ENCODE data around the gene SEBOX. TPM values are rescaled to one million over a fixed set of nuclear protein-coding genes. Genes with fewer than 3 reads are reported as not detected.

SEBOX gene
- total and polyA plus RNA-seq, 4 donors: not detected

DNA sequence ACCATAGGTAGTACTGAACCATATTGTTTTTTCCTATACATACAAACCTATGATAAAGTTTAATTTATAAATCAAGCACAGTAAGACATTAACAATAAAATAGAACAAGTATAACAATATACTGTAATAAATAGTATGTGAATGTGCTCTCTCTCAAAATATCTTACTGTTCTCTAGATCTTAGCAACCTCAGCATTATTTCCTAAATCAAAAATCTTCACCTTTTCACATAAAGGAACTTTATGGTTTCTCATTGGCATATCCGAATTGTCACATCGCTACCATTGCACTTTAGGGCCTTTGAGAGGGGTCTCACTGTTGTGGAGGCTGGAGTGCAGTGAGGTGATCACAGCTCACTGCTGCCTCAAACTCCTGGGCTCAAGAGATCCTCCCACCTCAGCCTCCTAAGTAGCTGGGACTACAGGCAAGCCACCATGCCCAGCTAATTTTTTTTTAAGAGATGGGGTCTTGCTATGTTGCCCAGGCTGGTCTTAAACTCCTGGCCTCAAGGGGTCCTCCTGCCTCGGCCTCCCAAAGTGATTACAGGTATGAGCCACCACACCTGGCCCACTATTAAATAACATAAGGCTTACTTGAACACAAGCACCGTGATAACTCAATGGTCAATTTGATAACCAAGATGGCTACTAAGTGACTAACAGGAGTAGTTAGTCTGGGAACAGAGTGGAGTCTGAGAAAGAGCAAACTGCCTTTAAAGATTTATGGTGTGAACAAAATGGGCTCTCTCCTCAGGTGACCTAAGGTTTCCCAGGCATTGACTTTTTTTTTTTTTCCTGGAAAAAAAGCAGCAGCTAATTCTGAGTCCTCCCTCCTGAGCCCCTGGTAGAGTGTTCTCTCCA lies 48.9 kb downstream of the SEBOX start:
- intact Hi-C loops (cut with DNase I): no loop called here
- ATAC-seq (ENCODE audit: low FRiP score): no peak

GRCh38 chr17:28313841-28314240 lies 51.2 kb downstream of the SEBOX start:
- Histone ChIP-seq H3K4me1 (ENCODE audit: control insufficient read depth in 1 of 2, insufficient read depth in 2 of 2, low read length in 2 of 2) (no peaks in the 10 kb centered on the region), H3K36me3 (ENCODE audit: control insufficient read depth in 1 of 2, insufficient read depth in 2 of 2, low read length in 1 of 2) (no peaks in the 10 kb centered on the region), H3K9me3 (ENCODE audit: control insufficient read depth, low read length) (no peaks in the 10 kb centered on the region), H3K4me3 (ENCODE audit: low read length in 2 of 2) (no peak overlapping the region), H3K27me3 (ENCODE audit: control insufficient read depth in 1 of 2, insufficient read depth in 2 of 2, low read length in 1 of 2) (no peaks in the 10 kb centered on the region), H3K27ac (ENCODE audit: low read depth in 1 of 2, low read length in 2 of 2) (no peak overlapping the region)
- intact Hi-C loops (cut with DNase I): no loop called here
- DNase-seq (peak in 1 of 2 donors; percentile 21), ATAC-seq (ENCODE audit: low FRiP score) (no peak)
- WGBS, 2 donors: 68 to 85% methylated on average over 2 of the region's 2 CpGs

More for the DNA sequence above, 48.9 kb downstream of the SEBOX start:
- no peak overlapping the region for H3K4me3 ChIP-seq (ENCODE audit: low read length in 2 of 2)
- H3K27me3 ChIP-seq (ENCODE audit: control insufficient read depth in 1 of 2, insufficient read depth in 2 of 2, low read length in 1 of 2): no peaks in the 10 kb centered on the region
- no peaks in the 10 kb centered on the region for H3K36me3 ChIP-seq (ENCODE audit: control insufficient read depth in 1 of 2, insufficient read depth in 2 of 2, low read length in 1 of 2)
- H3K27ac ChIP-seq (ENCODE audit: low read depth in 1 of 2, low read length in 2 of 2): no peak overlapping the region
- peak in 1 of 2 donors; percentile 31 for DNase-seq
- H3K9me3 ChIP-seq (ENCODE audit: control insufficient read depth, low read length): no peaks in the 10 kb centered on the region
- WGBS, 2 donors: 93 to 95% methylated on average over 4 of the region's 4 CpGs
- H3K4me1 ChIP-seq (ENCODE audit: control insufficient read depth in 1 of 2, insufficient read depth in 2 of 2, low read length in 2 of 2): no peaks in the 10 kb centered on the region

Small RNA genes within 50 kb of the gene (microRNA-seq; reads per million reads assigned to microRNA genes)
- gene MIR4723: 0 to 7.2 reads per million in 2 donors

Other genes starting within 250 kb of the SEBOX start
- gene TMEM97, start 46.0 kb downstream of the SEBOX start, total RNA-seq: 1 to 10 TPM; 2.5 to 4.1 TPM
- 1 to 10 TPM; 1.5 to 1.8 TPM for gene TMEM97, start 46.0 kb downstream of the SEBOX start, polyA plus RNA-seq
- gene IFT20, start 29.7 kb downstream of the SEBOX start, total RNA-seq: 10 to 100 TPM; 34.5 to 37.2 TPM
- gene IFT20, start 29.7 kb downstream of the SEBOX start, polyA plus RNA-seq: 10 to 100 TPM; 70.7 to 74.3 TPM
- 10 to 100 TPM; 51.1 to 68.9 TPM for gene TNFAIP1, start 29.4 kb downstream of the SEBOX start, total RNA-seq
- 10 to 100 TPM; 11.7 to 16.2 TPM for gene TNFAIP1, start 29.4 kb downstream of the SEBOX start, polyA plus RNA-seq
- gene POLDIP2, start 7.7 kb downstream of the SEBOX start, total RNA-seq: 10 to 100 TPM; 40.1 to 42.5 TPM
- 10 to 100 TPM; 36.6 to 41.4 TPM for gene POLDIP2, start 7.7 kb downstream of the SEBOX start, polyA plus RNA-seq
- 1 to 10 TPM; 1.5 to 2.6 TPM for gene VTN, start 5.1 kb upstream of the SEBOX start, total RNA-seq
- gene VTN, start 5.1 kb upstream of the SEBOX start, polyA plus RNA-seq: 1 to 10 TPM in 1 of 2 donors, under 1 TPM in 1; 0.63 to 4.3 TPM
- 10 to 100 TPM; 14.5 to 20.3 TPM for gene SARM1, start 6.5 kb upstream of the SEBOX start, total RNA-seq
- gene SARM1, start 6.5 kb upstream of the SEBOX start, polyA plus RNA-seq: 10 to 100 TPM in 1 of 2 donors, 1 to 10 TPM in 1; 4.9 to 10.3 TPM
- gene SLC46A1, start 41.0 kb upstream of the SEBOX start, total RNA-seq: 10 to 100 TPM in 1 of 2 donors, 1 to 10 TPM in 1; 6.4 to 16.7 TPM
- gene SLC46A1, start 41.0 kb upstream of the SEBOX start, polyA plus RNA-seq: 10 to 100 TPM in 1 of 2 donors, 1 to 10 TPM in 1; 4.4 to 10.5 TPM
- not detected for gene SLC13A2, start 108.4 kb upstream of the SEBOX start, total RNA-seq
- 10 to 100 TPM in 1 of 2 donors, not detected in 1; 23.8 TPM for gene SLC13A2, start 108.4 kb upstream of the SEBOX start, polyA plus RNA-seq
- gene FOXN1, start 141.1 kb upstream of the SEBOX start, total RNA-seq: not detected
- not detected for gene FOXN1, start 141.1 kb upstream of the SEBOX start, polyA plus RNA-seq
- 10 to 100 TPM; 17.4 to 25.7 TPM for gene UNC119, start 187.4 kb upstream of the SEBOX start, total RNA-seq
- 10 to 100 TPM; 18.7 to 36.6 TPM for gene UNC119, start 187.4 kb upstream of the SEBOX start, polyA plus RNA-seq
- 10 to 100 TPM; 33.5 to 38.7 TPM for gene PIGS, start 206.3 kb upstream of the SEBOX start, total RNA-seq
- gene PIGS, start 206.3 kb upstream of the SEBOX start, polyA plus RNA-seq: 10 to 100 TPM; 21.8 to 37.7 TPM
- gene ALDOC, start 211.7 kb upstream of the SEBOX start, total RNA-seq: 10 to 100 TPM; 22.1 to 27.1 TPM
- 10 to 100 TPM; 15.4 to 30.4 TPM for gene ALDOC, start 211.7 kb upstream of the SEBOX start, polyA plus RNA-seq
- 1 to 10 TPM; 2.2 to 3.6 TPM for gene SPAG5, start 233.8 kb upstream of the SEBOX start, total RNA-seq
- gene SPAG5, start 233.8 kb upstream of the SEBOX start, polyA plus RNA-seq: 1 to 10 TPM; 1.6 to 4.3 TPM
- gene RSKR, start 249.0 kb upstream of the SEBOX start, total RNA-seq: 10 to 100 TPM in 1 of 2 donors, 1 to 10 TPM in 1; 6.3 to 15.7 TPM
- gene RSKR, start 249.0 kb upstream of the SEBOX start, polyA plus RNA-seq: 1 to 10 TPM in 1 of 2 donors, under 1 TPM in 1; 0.13 to 3.0 TPM

Data from aorta (tissue), 5 donors.